ENCODE results near the gene TSHB.

DNA sequence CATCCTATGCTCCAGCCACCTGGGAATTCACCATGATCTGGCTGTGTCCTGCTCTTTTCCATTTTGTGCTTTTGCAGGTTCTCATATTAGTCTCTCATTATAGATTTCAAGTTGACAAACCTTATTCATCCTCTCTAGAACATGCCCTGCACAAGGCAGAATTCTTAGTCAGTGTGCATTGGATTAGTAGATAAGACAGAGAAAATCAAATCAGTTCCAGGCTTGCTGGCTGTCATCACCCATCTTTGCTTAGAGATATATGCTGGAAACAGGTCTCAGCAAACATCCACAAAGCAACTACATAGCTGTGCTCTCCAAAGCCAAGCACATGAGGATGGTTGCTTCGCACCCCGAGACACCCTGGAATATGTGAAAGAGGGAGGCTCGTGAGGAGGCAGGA lies 34.8 kb downstream of the TSHB start:
- TF ChIP-seq, protein P1, sequence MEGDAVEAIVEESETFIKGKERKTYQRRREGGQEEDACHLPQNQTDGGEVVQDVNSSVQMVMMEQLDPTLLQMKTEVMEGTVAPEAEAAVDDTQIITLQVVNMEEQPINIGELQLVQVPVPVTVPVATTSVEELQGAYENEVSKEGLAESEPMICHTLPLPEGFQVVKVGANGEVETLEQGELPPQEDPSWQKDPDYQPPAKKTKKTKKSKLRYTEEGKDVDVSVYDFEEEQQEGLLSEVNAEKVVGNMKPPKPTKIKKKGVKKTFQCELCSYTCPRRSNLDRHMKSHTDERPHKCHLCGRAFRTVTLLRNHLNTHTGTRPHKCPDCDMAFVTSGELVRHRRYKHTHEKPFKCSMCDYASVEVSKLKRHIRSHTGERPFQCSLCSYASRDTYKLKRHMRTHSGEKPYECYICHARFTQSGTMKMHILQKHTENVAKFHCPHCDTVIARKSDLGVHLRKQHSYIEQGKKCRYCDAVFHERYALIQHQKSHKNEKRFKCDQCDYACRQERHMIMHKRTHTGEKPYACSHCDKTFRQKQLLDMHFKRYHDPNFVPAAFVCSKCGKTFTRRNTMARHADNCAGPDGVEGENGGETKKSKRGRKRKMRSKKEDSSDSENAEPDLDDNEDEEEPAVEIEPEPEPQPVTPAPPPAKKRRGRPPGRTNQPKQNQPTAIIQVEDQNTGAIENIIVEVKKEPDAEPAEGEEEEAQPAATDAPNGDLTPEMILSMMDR (IDR thresholded peaks at IDR 0.05) = no peak
- no peak for TF ChIP-seq POLR2A (IDR thresholded peaks at IDR 0.05)
